Measurements from ENCODE around the gene SPSB4. TPM values are rescaled to one million over a fixed set of nuclear protein-coding genes. Genes with fewer than 3 reads are reported as not detected.

Gene SPSB4
- total RNA-seq, 1 experiment from 2014 or later, result 0.05 TPM

GRCh38 chr3:141087778-141088130 is 36.6 kb downstream of the SPSB4 start:
- Histone ChIP-seq H3K27ac (no peak overlapping the region), H3K9me3 (replicated peaks) (no peaks in the 10 kb centered on the region), H3K4me3 (no peak overlapping the region), H3K36me3 (no peaks in the 10 kb centered on the region), H3K4me1 (replicated peaks) (no peaks in the 10 kb centered on the region), H3K27me3 (replicated peaks) (no peaks in the 10 kb centered on the region)
- DNase-seq (ENCODE audit: low read depth in 1 of 2, low spot score in 2 of 2), result no peak

DNA sequence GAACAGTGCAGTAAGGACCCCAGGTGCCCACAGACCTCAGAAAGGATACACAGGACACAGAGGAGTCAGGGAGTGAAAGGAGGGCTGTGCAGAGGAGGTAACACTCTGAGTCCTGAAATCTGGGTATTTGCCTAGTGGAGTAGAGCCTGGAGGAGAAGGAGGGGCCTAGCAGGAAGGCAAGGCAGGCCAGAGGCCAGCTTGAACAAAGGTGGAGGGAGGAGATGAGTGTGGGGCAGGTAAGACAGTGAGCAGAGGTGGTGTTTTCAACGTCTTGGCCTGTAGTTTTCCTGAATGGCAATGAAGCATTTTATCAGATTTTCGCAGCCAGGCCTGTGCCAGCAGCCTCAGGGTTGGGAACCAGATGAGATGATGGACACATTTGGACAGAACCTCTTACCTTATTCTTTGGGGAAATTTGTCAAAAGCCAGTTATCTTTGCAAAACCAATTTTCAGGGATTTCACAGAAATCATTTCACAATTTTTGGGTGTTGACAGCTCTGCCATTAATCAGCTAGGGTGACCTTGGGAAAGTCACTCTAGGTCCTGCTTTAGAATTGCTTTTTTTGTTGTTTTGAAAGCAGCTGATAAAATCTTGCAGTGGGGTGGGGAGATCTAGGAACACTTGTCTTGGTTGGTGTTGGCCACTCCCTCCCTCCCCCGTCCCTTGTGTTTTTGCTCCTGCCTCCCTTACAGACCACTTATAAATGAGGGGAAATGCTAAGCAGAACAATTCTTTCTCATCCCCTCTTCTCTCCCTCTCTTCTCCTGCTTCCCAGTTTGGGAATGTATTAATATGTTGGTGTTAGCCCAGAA is 38.4 kb downstream of the SPSB4 start:
- Histone ChIP-seq H3K9me3 (replicated peaks) (no peaks in the 10 kb centered on the region), H3K27ac (no peak overlapping the region), H3K4me3 (no peak overlapping the region), H3K36me3 (no peaks in the 10 kb centered on the region), H3K4me1 (replicated peaks) (no peaks in the 10 kb centered on the region), H3K27me3 (replicated peaks) (no peaks in the 10 kb centered on the region)
- DNase-seq (ENCODE audit: low read depth in 1 of 2, low spot score in 2 of 2), result no peak

DNA sequence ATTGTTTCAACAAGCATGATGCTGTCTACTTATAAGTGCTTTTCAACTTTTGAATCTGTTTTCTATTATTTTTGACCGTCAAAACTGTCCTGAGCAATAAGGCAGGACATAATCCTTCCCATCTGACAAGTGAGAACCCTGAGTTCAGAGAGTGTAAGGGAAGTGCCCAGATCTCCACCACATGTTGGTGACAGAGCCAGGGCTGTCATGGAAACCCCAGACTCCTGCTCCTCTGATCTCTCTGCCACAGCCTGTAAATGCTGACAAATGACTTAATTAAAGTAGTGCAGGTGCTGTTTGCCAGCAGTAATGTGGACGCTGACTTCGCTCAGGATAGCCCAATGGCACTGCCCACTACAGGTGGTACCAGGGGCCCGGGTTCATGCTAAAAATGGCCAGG is 40.3 kb downstream of the SPSB4 start:
- Histone ChIP-seq H3K36me3 (no peaks in the 10 kb centered on the region), H3K4me3 (no peak overlapping the region), H3K27ac (no peak overlapping the region), H3K9me3 (replicated peaks) (no peaks in the 10 kb centered on the region), H3K4me1 (replicated peaks) (no peaks in the 10 kb centered on the region), H3K27me3 (replicated peaks) (peaks cover 5% of the 10 kb centered on the region; the same call in 1 of the 2 replicates)
- DNase-seq (ENCODE audit: low read depth in 1 of 2, low spot score in 2 of 2), result no peak

DNA sequence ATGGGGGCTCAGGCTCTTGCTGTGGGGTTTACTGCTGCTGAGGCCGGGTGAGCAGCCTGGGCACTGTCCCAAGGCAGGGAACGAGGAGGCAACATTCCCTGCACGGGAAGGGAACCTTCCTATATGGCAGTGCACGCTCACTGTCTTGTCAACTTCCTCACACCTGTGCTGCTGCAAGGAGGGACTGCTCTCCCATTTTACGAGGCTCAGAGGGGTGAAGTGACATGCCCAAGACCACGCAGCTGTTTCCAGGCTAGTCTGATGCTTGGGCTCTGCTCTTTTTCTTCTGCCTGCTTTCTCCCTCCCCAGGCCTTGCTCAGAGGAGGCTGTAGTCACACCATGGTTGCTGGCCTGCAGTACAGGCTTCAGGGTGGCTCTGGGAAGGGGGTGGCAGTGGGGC is 41.5 kb downstream of the SPSB4 start:
- Histone ChIP-seq H3K4me1 (replicated peaks) (no peaks in the 10 kb centered on the region), H3K4me3 (no peak overlapping the region), H3K27ac (no peak overlapping the region), H3K9me3 (replicated peaks) (no peaks in the 10 kb centered on the region), H3K36me3 (no peaks in the 10 kb centered on the region), H3K27me3 (replicated peaks) (peaks cover 6% of the 10 kb centered on the region; the same call in 1 of the 2 replicates)
- no peak for DNase-seq (ENCODE audit: low read depth in 1 of 2, low spot score in 2 of 2)

- no peak for DNase-seq (ENCODE audit: low read depth in 1 of 2, low spot score in 2 of 2)
- H3K36me3 ChIP-seq, result no peaks in the 10 kb centered on the region
- peaks cover 6% of the 10 kb centered on the region; the same call in 1 of the 2 replicates for H3K27me3 ChIP-seq (replicated peaks)
- H3K27ac ChIP-seq, result no peak overlapping the region
- no peaks in the 10 kb centered on the region for H3K9me3 ChIP-seq (replicated peaks)
- no peak overlapping the region for H3K4me3 ChIP-seq
- H3K4me1 ChIP-seq (replicated peaks), result no peaks in the 10 kb centered on the region
Observed at GRCh38 chr3:141093397-141093796, 42.2 kb downstream of the SPSB4 start.

- Histone ChIP-seq H3K9me3 (replicated peaks) (no peaks in the 10 kb centered on the region), H3K27me3 (replicated peaks) (peaks cover 6% of the 10 kb centered on the region; the same call in 1 of the 2 replicates), H3K27ac (no peak overlapping the region), H3K36me3 (no peaks in the 10 kb centered on the region), H3K4me3 (no peak overlapping the region), H3K4me1 (replicated peaks) (no peaks in the 10 kb centered on the region)
- DNase-seq (ENCODE audit: low read depth in 1 of 2, low spot score in 2 of 2), result no peak
Observed at GRCh38 chr3:141093971-141094684, 43.0 kb downstream of the SPSB4 start.

- H3K36me3 ChIP-seq, result no peaks in the 10 kb centered on the region
- DNase-seq (ENCODE audit: low read depth in 1 of 2, low spot score in 2 of 2), result no peak
- H3K27me3 ChIP-seq (replicated peaks), result peaks cover 6% of the 10 kb centered on the region; the same call in 1 of the 2 replicates
- H3K4me1 ChIP-seq (replicated peaks), result no peaks in the 10 kb centered on the region
- H3K27ac ChIP-seq, result no peak overlapping the region
- no peak overlapping the region for H3K4me3 ChIP-seq
- no peaks in the 10 kb centered on the region for H3K9me3 ChIP-seq (replicated peaks)
Observed at GRCh38 chr3:141094790-141095545, 43.8 kb downstream of the SPSB4 start.

- H3K9me3 ChIP-seq (replicated peaks), result no peaks in the 10 kb centered on the region
- no peak for DNase-seq (ENCODE audit: low read depth in 1 of 2, low spot score in 2 of 2)
- H3K4me1 ChIP-seq (replicated peaks), result no peaks in the 10 kb centered on the region
- H3K36me3 ChIP-seq, result no peaks in the 10 kb centered on the region
- H3K27ac ChIP-seq, result no peak overlapping the region
- peaks cover 6% of the 10 kb centered on the region; the same call in 1 of the 2 replicates for H3K27me3 ChIP-seq (replicated peaks)
- H3K4me3 ChIP-seq, result no peak overlapping the region
Observed at GRCh38 chr3:141095546-141095937, 44.4 kb downstream of the SPSB4 start.

GRCh38 chr3:141096164-141096563 is 45.0 kb downstream of the SPSB4 start:
- no peaks in the 10 kb centered on the region for H3K4me1 ChIP-seq (replicated peaks)

GRCh38 chr3:141096981-141097380 is 45.8 kb downstream of the SPSB4 start:
- no peak overlapping the region for H3K27ac ChIP-seq
- no peak overlapping the region for H3K4me3 ChIP-seq
- H3K27me3 ChIP-seq (replicated peaks), result peaks cover 6% of the 10 kb centered on the region; the same call in 1 of the 2 replicates
- no peaks in the 10 kb centered on the region for H3K36me3 ChIP-seq
- no peaks in the 10 kb centered on the region for H3K4me1 ChIP-seq (replicated peaks)
- H3K9me3 ChIP-seq (replicated peaks), result no peaks in the 10 kb centered on the region
- DNase-seq (ENCODE audit: low read depth in 1 of 2, low spot score in 2 of 2), result no peak

More at GRCh38 chr3:141096164-141096563, 45.0 kb downstream of the SPSB4 start:
- no peak overlapping the region for H3K4me3 ChIP-seq
- H3K9me3 ChIP-seq (replicated peaks), result no peaks in the 10 kb centered on the region
- no peaks in the 10 kb centered on the region for H3K36me3 ChIP-seq
- peaks cover 6% of the 10 kb centered on the region; the same call in 1 of the 2 replicates for H3K27me3 ChIP-seq (replicated peaks)
- H3K27ac ChIP-seq, result no peak overlapping the region
- no peak for DNase-seq (ENCODE audit: low read depth in 1 of 2, low spot score in 2 of 2)

DNA sequence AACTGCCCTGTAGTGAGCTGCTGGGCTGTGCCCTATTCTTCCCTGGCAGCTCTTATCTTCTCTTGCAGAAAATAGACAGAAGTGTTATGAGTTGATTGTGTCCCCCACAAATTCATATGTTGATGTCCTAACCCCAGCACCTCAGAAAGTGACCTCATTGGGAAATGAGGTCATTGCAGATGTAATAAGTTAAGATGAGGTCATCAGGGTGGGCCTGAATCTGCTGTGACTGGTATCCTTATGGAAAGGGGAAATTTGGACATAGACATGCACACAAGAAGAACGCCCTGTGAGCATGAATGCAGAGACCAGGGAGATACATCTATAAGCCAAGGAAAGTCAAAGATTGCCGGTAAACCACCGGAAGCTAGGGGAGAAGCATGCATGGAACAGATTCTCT is 49.0 kb downstream of the SPSB4 start:
- DNase-seq (ENCODE audit: low read depth in 1 of 2, low spot score in 2 of 2), result no peak
- H3K36me3 ChIP-seq, result no peaks in the 10 kb centered on the region
- no peak overlapping the region for H3K4me3 ChIP-seq
- peaks cover 6% of the 10 kb centered on the region; the same call in 1 of the 2 replicates for H3K27me3 ChIP-seq (replicated peaks)
- no peaks in the 10 kb centered on the region for H3K4me1 ChIP-seq (replicated peaks)
- H3K27ac ChIP-seq, result no peak overlapping the region
- H3K9me3 ChIP-seq (replicated peaks), result no peaks in the 10 kb centered on the region

GRCh38 chr3:141100531-141101320 is 49.6 kb downstream of the SPSB4 start:
- DNase-seq (ENCODE audit: low read depth in 1 of 2, low spot score in 2 of 2), result no peak
- H3K4me1 ChIP-seq (replicated peaks), result no peaks in the 10 kb centered on the region

GRCh38 chr3:141102372-141102771 is 51.2 kb downstream of the SPSB4 start:
- DNase-seq (ENCODE audit: low read depth in 1 of 2, low spot score in 2 of 2), result no peak
- Histone ChIP-seq H3K36me3 (no peaks in the 10 kb centered on the region), H3K9me3 (replicated peaks) (no peaks in the 10 kb centered on the region), H3K4me3 (no peak overlapping the region), H3K27me3 (replicated peaks) (no peaks in the 10 kb centered on the region), H3K27ac (no peak overlapping the region), H3K4me1 (replicated peaks) (no peaks in the 10 kb centered on the region)

More at GRCh38 chr3:141100531-141101320, 49.6 kb downstream of the SPSB4 start:
- Histone ChIP-seq H3K27me3 (replicated peaks) (peaks cover 6% of the 10 kb centered on the region; the same call in 1 of the 2 replicates), H3K4me3 (no peak overlapping the region), H3K27ac (no peak overlapping the region), H3K9me3 (replicated peaks) (no peaks in the 10 kb centered on the region), H3K36me3 (no peaks in the 10 kb centered on the region)
